IPS DF 6.9 (cell line): ENCODE results near the gene IGF2.

Source experiments
- DNase-seq: peaks from one replicate; pipeline ENCODE4 v3.0.0-alpha.2; 2013; ENCODE audit warnings: low read depth, low spot score
- H3K27ac ChIP-seq: one replicate; pipeline ENCODE4 v1.5.1; 2013; ENCODE audit warnings: low read length, control low read depth
- H3K27me3 ChIP-seq: 2 replicates; pipeline ENCODE4 v1.6.1; 2013; ENCODE audit warnings: mild to moderate bottlenecking, low read length; ENCODE audit not compliant: control insufficient read depth, insufficient read depth
- H3K36me3 ChIP-seq: 2 replicates; pipeline ENCODE4 v1.6.1; 2013; ENCODE audit warnings: low read length; ENCODE audit not compliant: control insufficient read depth, insufficient read depth
- H3K4me1 ChIP-seq: 2 replicates; pipeline ENCODE4 v1.6.1; 2013; ENCODE audit warnings: low read length; ENCODE audit not compliant: control insufficient read depth, insufficient read depth
- H3K4me3 ChIP-seq: 2 replicates; pipeline ENCODE4 v1.5.1; 2013; ENCODE audit warnings: mild to moderate bottlenecking, low read length
- H3K9me3 ChIP-seq: 2 replicates; pipeline ENCODE4 v1.6.1; 2013; ENCODE audit warnings: low read length, inconsistent platforms; ENCODE audit not compliant: control insufficient read depth, insufficient read depth
- WGBS: extraction: QIAGEN DNeasy Blood & Tissue Kit; methylation state at CpG from one replicate; pipeline ENCODE4 v1.1.7; 2013; ENCODE audit warnings: mixed read lengths, missing lambda C conversion rate; ENCODE audit not compliant: insufficient read length, insufficient coverage; 5-methylcytosine and 5-hydroxymethylcytosine counted together

IGF2 gene

DNA sequence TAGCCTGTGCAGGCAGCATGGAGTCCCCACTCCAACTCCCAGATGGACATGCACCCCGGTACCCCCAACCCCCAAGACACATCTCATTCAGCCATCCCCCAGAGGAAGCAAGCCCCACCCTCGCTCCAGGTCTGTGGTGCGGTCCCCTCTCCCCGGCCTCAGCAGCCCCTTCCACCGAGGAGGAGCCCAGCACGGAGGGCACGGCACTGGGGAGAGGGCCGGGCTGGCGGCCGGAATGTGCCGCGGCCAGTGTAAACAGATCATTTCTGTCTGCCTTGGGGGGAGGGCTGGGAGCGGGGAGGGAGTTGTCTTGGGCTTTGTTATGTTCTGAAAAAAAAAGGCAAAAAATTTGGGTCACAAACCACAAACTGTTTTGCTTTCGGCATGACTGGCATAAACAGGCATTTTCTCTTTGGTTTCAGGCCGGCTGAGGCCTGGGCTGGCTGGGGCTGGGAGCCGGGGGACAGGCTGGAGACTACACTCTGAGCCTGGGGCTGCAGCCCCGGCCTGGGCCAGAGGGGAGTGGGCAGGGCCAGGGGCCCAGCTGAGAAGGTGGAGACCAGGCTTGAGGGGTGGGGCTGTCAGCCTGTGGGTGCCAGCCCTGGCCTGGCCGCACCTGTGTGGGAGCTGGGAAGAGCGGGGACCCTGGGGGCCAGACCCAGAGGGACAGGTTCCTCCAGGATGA lies 16.8 kb downstream of the IGF2 start:
- Histone ChIP-seq H3K36me3 (no peaks in the 10 kb centered on the region), H3K27me3 (no peaks in the 10 kb centered on the region), H3K27ac (no peak overlapping the region), H3K4me3 (no peak overlapping the region), H3K4me1 (peaks cover 1% of the 10 kb centered on the region; the same call in 1 of the 2 replicates), H3K9me3 (no peaks in the 10 kb centered on the region)
- no peak for DNase-seq
- WGBS: no CpG with 5 or more reads among the region's 19 CpGs

DNA sequence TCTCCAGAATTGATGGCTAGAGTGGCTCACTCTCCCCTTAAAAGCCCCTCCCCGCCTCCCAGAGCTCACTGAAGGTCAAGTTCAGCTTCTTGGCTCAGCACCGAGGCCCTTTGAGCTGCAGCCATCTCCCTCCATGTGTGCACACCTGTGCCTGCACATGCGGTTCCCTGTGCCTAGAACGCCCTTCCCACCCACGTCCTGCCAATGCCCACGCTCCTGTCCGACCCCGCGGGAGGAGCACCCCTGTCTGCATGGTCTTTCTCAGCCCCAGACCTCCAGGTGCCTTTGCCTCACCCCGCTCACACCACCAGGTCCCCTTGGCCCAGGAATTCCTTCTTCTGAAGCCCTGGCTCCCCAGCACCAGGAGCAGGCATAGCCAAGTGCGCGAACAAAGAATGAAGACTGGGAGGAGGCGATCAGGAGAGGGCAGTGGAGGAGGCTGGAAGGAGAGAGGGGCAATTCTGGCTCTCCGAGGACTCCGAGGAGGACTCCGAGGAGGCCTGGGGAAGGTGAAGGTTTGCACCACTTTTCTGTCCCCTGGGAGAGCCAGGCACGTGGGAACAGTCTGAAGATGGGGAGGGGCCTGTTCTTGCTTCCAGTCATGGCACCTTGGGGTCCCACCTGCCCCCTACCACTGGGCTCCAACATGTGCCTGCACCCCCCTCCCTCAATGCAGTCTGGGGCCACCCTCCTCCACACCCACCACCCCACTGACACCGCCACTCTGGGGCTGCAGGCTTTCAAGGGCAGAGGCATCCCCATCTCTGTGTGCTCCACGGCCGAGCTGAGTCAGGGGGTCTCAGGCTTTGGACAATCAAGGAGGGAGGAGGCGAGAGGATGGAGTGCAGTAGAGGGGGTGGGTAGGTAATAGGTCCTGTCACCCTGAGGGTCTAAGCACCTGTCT lies 17.7 kb downstream of the IGF2 start:
- H3K4me3 ChIP-seq: no peak overlapping the region
- no peaks in the 10 kb centered on the region for H3K27me3 ChIP-seq
- H3K9me3 ChIP-seq: no peaks in the 10 kb centered on the region
- no CpG with 5 or more reads among the region's 21 CpGs for WGBS
- H3K4me1 ChIP-seq: peaks cover 1% of the 10 kb centered on the region; the same call in 1 of the 2 replicates
- no peak overlapping the region for H3K27ac ChIP-seq
- DNase-seq: no peak
- no peaks in the 10 kb centered on the region for H3K36me3 ChIP-seq

GRCh38 chr11:2120359-2121100 lies 18.7 kb downstream of the IGF2 start:
- Histone ChIP-seq H3K27ac (no peak overlapping the region), H3K9me3 (no peaks in the 10 kb centered on the region; the same call in 1 of the 2 replicates), H3K36me3 (no peaks in the 10 kb centered on the region), H3K27me3 (no peaks in the 10 kb centered on the region), H3K4me1 (peaks cover 1% of the 10 kb centered on the region; the same call in 1 of the 2 replicates), H3K4me3 (no peak overlapping the region)
- WGBS: no CpG with 5 or more reads among the region's 23 CpGs
- no peak for DNase-seq

DNA sequence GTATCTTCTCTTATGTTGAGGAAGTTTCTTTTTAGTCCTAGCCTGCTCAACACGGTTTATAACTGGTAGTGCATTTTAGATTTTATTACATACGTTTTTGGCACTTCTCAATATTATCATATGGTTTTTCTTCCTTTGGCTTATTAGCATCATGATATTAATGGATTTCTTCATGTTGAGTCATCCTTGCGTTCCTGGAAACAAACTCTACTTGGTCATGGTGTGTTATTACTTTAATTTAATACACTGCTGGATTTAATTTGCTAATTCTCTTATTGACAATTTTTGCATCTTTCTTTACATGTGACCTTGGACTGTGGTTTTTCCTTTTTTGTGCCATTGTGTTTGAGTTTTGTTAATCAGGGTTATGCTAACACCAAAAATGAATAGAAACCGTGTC lies 20.5 kb downstream of the IGF2 start:
- peaks cover 1% of the 10 kb centered on the region; the same call in 1 of the 2 replicates for H3K4me1 ChIP-seq
- H3K9me3 ChIP-seq: no peaks in the 10 kb centered on the region; the same call in 1 of the 2 replicates
- H3K27me3 ChIP-seq: no peaks in the 10 kb centered on the region
- no peaks in the 10 kb centered on the region for H3K36me3 ChIP-seq
- H3K27ac ChIP-seq: no peak overlapping the region
- DNase-seq: no peak
- H3K4me3 ChIP-seq: no peak overlapping the region
- no CpG with 5 or more reads among the region's 4 CpGs for WGBS

DNA sequence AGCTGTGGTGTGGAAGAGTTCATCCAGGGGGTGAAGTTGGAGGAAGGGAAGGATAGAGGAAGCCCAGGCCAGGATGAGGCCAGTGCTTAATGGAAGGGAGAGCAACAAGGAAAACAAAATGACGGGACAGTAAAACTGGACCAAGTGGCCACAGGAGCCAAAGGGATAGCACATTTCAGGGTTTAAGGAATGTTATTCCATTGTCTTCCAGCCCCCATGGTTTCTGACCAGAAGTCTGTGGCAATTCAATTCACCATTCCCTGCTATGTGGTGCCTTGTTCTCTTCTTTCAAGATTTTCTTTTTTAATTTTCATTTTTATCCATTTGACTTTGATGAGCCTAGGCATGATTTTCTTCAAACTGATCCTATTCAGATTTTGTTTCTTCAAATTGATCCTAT lies 22.5 kb downstream of the IGF2 start:
- no peak overlapping the region for H3K27ac ChIP-seq
- no CpG with 5 or more reads among the region's 1 CpG for WGBS
- H3K9me3 ChIP-seq: no peaks in the 10 kb centered on the region; the same call in 1 of the 2 replicates
- H3K4me1 ChIP-seq: no peaks in the 10 kb centered on the region; the same call in 1 of the 2 replicates
- H3K36me3 ChIP-seq: no peaks in the 10 kb centered on the region
- H3K4me3 ChIP-seq: no peak overlapping the region
- no peak for DNase-seq
- H3K27me3 ChIP-seq: no peaks in the 10 kb centered on the region

- H3K4me1 ChIP-seq: no peaks in the 10 kb centered on the region; the same call in 1 of the 2 replicates
- no peaks in the 10 kb centered on the region; the same call in 1 of the 2 replicates for H3K9me3 ChIP-seq
- H3K27ac ChIP-seq: no peak overlapping the region
- no peaks in the 10 kb centered on the region for H3K36me3 ChIP-seq
- WGBS: no CpG with 5 or more reads among the region's 12 CpGs
- no peak for DNase-seq
- no peak overlapping the region for H3K4me3 ChIP-seq
- no peaks in the 10 kb centered on the region for H3K27me3 ChIP-seq
These were observed 23.9 kb downstream of the IGF2 start for GRCh38 chr11:2115308-2115707.

DNA sequence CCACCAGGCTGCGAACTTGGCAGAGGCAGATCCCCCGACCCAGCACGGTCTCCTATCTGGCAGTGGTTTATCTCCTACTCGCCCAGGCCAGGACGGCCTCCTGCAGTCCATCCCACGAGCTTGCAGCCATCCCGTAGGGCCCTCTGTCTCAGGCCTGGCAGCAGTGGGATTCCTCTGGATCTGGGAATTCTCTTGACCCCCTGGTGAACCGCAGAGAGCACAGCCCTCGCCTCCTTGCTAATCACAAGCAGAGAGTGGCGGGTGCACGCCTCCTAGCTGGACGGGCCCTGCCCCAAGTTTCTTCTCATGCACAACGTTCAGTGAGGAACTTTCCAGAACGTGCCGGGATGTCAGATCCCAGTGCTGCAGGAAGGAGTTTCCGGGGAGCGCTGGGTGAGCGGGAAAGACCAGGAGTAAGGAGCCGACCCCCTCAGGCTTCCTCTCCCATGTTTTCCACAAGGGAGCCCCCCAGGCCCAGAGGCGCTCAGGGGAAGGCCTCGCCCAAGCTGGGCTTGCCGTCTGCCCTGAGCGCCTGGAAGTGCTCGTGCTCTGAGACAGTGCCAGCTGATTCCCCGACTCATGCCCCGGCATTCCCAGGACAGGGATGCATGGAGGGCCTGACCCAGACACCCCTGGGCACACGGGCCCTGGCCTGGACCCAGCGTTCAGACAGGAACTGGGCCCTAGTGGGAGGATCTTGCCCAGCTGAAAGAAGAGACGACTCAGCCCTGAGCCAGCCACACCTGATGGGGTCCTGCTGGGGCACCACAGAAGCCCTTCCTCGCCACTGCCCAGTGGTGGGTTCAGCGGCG lies 24.6 kb downstream of the IGF2 start:
- no peaks in the 10 kb centered on the region for H3K27me3 ChIP-seq
- H3K27ac ChIP-seq: no peak overlapping the region
- no peak overlapping the region for H3K4me3 ChIP-seq
- no peak for DNase-seq
- WGBS: no CpG with 5 or more reads among the region's 32 CpGs
- H3K4me1 ChIP-seq: peaks cover 1% of the 10 kb centered on the region
- H3K36me3 ChIP-seq: no peaks in the 10 kb centered on the region
- H3K9me3 ChIP-seq: no peaks in the 10 kb centered on the region; the same call in 1 of the 2 replicates

GRCh38 chr11:2113776-2114175 lies 25.4 kb downstream of the IGF2 start:
- Histone ChIP-seq H3K4me1 (peaks cover 2% of the 10 kb centered on the region), H3K27ac (no peak overlapping the region), H3K27me3 (no peaks in the 10 kb centered on the region), H3K4me3 (no peak overlapping the region), H3K9me3 (no peaks in the 10 kb centered on the region; the same call in 1 of the 2 replicates), H3K36me3 (no peaks in the 10 kb centered on the region)
- DNase-seq: no peak
- no CpG with 5 or more reads among the region's 11 CpGs for WGBS

- no peaks in the 10 kb centered on the region for H3K9me3 ChIP-seq
- H3K4me3 ChIP-seq: no peak overlapping the region
- WGBS: no CpG with 5 or more reads among the region's 12 CpGs
- H3K27ac ChIP-seq: no peak overlapping the region
- DNase-seq: no peak
- no peaks in the 10 kb centered on the region for H3K27me3 ChIP-seq
- no peaks in the 10 kb centered on the region for H3K36me3 ChIP-seq
- peaks cover 2% of the 10 kb centered on the region for H3K4me1 ChIP-seq
These were observed 28.7 kb downstream of the IGF2 start for GRCh38 chr11:2110521-2110920.
